H1 (cell line): ENCODE data around the gene ADCY1.
A peak's percentile ranks its signal among the peaks of the same experiment; 100 is the strongest.

Source experiments
- CEBPB ChIP-seq: IDR thresholded peaks from 2 replicates; pipeline ENCODE4 v1.6.1; 2012; ENCODE audit warnings: low read depth, low read length
- CTCF ChIP-seq, 3 experiments: IDR thresholded peaks; 1 replicate in 2 of 3; 2 replicates in 1 of 3; pipeline versions ENCODE4 v1.5.1 to v1.6.1; 2011; ENCODE audit warnings: low read length in 3 of 3, mild to moderate bottlenecking in 3 of 3, inconsistent platforms in 2 of 3, low read depth in 1 of 3, moderate library complexity in 1 of 3; ENCODE audit not compliant: insufficient read depth in 1 of 3; ENCODE audit errors: control extremely low read depth in 1 of 3
- KDM1A ChIP-seq: fragments of 200-600, 300-600 bp; sonication (generic); IDR thresholded peaks from 2 replicates; pipeline ENCODE4 v1.7.1; 2016; ENCODE audit warnings: mild to moderate bottlenecking, low read length, borderline replicate concordance
- POLR2A ChIP-seq, 2 experiments: IDR thresholded peaks; 1 replicate in 1 of 2; 2 replicates in 1 of 2; pipeline ENCODE4 v1.6.1; 2011; ENCODE audit warnings: low read depth in 2 of 2, low read length in 2 of 2, mild to moderate bottlenecking in 2 of 2; ENCODE audit errors: control extremely low read depth in 1 of 2
- TEAD4 ChIP-seq: IDR thresholded peaks from 2 replicates; pipeline ENCODE4 v1.6.1; 2012; ENCODE audit warnings: low read depth, low read length, inconsistent platforms, mixed read lengths

DNA sequence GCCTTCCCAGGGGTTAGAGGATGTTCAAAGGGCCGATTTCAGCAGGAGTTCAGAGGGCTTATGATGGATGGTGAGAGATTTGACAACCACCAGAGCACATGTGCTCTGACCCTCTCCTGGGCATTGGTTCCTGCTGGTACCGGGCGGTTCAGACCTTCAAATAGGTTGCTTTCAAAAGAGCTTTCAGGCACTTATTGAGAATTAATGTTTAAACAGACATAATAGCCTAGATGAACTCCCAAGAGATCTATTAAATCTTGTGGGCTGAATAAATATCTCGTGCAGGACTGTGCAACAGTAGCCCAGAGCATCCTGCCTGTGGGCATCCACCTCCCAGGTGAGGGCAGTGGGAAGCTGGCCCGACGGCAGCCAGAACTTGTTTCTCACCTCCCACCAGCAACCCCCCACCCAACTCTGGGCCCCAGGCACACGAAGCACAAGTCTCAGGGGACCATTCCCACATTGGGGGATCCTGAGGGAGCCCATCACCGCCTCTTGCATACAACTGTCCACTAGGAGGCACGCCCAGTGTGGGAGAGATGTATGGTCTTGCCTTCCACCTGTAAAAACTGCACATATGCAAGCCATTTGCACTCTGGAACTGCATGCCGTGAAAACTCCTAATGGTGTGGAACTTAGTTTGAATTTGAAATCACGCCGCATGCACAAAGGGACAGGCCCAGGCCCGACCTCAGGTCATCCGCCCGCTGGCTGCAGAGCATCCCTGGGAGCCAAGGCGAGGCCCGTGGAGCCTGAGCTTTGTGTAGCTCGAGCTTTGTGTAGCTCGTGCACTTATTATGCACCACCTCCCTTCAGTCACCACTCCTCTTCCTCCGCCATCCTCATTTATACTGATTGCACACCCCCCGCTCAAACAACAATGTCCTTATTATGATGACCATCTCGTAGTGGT is 147.8 kb downstream of the ADCY1 start:
- TF ChIP-seq POLR2A (IDR thresholded peaks at IDR 0.05; ENCODE audit: control extremely low read depth in 1 of 2, low read depth in 2 of 2, low read length in 2 of 2) (peak in 1 of 2 experiments; percentile 55; a peak in 1 of 3 replicates), TEAD4 (no peak), CTCF (IDR thresholded peaks at IDR 0.05; ENCODE audit: control extremely low read depth in 1 of 3, insufficient read depth in 1 of 3, low read depth in 1 of 3, low read length in 3 of 3) (peak in 2 of 3 experiments; percentile 44 to 53; a peak in 2 of 4 replicates), CEBPB (no peak), KDM1A (no peak)
